HG03460 (cell line): ENCODE data around the gene PANK2.
A peak's percentile ranks its signal among the peaks of the same experiment; 100 is the strongest.
"Not testable (repeated sequence)": the region's sequence is repeated elsewhere in the genome, so short reads cannot be mapped to it uniquely, and the experiment has no call there.

ENCODE experiments used
- ATAC-seq: cut with Tn5 transposase; IDR thresholded peaks from one replicate; pipeline ENCODE4 v1.9.1; 2021; ENCODE audit not compliant: unreplicated experiment

The PANK2 gene

DNA sequence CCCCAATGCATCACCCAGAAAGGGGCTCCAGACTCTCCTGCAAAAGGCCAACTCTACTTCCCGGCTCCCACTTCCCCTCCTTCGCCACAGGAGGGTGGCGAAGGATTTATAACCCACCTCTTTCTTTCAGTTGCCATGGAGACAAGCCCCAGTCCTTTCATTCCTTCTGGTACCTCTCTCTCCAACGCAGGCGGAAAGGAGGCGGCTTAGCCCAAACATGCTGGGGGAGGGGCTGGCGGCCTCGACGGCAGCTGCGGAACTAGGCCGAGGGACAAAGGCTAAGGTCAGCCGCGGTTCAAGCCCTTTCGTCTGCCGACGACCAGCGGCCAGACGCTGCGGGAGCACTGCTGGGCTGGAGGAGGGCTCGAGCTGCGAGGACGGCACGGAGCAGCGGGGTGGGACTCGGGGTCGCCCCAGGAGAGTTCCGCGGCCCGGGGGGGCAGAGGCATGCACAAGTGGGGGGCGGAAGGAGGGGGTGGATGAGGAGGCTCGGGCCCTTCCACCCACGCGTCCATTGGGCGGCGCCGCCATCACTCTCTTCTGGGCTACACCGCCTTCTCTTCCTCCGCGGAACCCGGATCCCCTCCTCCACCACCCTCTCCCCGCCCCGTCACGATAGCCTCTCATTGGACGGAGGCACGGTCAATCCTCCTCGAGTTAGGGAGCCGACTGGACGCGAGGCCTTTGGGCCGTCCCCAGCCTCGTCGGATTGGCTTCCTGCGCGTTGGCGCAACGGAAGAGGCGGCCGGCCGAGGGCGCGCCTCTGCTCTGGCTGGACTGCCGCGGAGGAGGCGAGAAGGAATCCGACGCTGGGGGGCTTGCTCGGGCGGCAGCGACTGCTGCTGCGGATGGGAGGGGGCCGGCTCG lies at the start of gene PANK2:
Gene PANK2 (plus strand): TSS at position 766 of the 867 bp plus-strand sequence.
- peak; percentile 95 for ATAC-seq

DNA sequence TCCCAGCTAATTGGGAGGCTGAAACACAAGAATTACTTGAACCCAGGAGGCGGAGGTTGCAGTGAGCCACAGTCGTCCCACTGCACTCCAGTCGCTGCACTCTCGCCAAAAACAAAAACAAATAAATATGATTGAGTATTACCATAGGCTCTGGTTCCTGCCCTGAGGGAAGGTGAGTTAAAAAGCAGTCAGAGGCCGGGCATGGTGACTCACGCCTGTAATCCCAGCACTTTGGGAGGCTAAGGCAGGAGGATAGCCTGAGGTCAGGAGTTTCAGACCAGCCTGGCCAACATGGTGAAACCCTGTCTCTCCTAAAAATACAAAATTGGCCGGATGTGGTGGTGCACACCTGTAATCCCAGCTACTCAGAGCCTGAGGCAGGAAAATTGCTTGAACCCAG lies 49.0 kb upstream of the PANK2 start:
- ATAC-seq: not testable (repeated sequence)

DNA sequence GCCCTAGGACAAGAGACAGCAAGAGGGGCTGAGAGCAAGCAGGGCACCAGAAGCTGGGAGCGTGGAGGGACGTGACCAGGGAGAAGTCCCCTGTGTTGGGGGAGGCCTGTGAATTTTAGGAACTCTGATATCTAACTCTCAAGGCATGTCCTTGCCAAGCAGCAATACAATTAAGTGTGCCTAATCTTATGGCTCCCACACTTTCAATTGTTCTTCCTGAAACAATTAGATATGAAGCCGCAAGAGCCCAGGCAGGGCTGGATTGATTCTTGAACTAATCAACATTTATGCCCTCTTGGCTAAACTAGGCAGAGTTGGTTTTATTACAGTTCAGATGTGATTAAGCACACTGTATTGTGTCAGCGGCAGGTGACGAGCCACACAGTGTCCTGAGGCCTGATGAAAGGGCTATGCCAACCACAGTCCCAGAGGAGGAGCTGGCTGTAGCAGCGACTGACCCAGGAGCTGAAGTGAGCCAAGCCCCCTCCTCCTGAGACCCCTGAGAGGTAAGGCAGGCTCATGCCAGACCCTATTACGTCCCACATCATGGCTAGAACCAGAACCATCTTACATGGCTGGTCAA lies 46.7 kb upstream of the PANK2 start:
- no peak for ATAC-seq

DNA sequence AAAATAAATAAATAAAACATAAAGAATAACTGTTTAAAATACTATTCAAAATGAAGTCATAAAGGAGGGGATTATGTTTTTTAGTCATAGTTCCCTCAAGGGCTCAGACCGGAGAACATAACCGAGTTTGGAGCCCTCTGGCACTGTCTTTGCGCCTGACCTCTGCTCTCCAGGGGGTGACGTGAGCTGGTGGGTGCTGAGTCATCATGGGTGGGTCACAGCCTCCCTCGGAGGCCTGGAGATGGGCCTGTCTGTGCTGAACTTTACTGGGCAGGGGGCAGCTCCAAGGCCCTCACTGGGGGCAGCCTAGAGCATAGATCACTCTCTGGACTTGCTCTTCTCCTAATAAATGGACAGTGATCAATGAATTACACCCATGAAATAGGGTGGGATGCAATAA lies 45.7 kb upstream of the PANK2 start:
- no peak for ATAC-seq

DNA sequence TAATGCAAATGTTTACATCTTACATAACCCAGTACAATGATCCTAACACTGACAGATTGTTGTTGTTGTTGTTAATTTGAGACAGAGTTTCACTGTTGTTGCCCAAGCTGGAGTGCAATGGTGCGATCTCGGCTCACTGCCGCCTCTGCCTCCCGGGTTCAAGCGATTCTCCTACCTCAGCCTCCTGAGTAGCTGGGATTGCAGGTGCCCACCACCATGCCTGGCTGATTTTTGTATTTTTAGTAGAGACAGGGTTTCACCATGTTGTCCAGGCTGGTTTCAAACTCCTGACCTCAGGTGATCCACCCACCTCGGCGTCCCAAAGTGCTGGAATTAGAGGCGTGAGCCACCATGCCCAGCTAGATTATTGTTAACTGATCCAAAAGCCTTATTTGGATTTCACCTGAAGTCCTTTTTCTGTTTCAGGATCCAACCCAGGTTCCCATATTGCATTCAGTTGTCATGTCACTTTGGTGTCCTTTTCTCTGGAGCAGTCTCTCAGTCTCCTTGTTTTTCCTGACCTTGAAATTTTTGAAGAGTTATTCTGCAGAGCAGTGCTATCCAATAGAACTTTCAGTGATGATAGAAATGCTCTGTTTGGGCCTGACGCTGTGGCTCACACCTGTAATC lies 45.1 kb upstream of the PANK2 start:
- not testable (repeated sequence) for ATAC-seq

DNA sequence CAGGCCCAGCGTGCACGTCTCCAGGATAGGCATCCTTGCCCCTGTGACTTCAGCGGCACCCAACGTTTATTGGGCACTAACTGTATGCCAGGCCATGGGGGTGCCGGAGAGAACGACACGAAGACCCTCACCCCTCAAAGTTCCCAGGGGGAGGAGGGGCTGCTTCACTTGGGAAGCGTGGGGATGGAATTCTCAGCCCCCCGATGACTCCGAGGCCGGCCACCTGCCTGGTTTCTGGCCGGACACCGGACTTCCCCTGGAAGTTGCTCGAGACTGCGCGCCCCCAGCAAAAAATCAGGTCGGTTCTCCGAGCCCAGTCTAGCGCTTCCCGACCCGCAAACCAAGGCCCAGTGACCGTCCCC lies 42.8 kb upstream of the PANK2 start:
- ATAC-seq: no peak

DNA sequence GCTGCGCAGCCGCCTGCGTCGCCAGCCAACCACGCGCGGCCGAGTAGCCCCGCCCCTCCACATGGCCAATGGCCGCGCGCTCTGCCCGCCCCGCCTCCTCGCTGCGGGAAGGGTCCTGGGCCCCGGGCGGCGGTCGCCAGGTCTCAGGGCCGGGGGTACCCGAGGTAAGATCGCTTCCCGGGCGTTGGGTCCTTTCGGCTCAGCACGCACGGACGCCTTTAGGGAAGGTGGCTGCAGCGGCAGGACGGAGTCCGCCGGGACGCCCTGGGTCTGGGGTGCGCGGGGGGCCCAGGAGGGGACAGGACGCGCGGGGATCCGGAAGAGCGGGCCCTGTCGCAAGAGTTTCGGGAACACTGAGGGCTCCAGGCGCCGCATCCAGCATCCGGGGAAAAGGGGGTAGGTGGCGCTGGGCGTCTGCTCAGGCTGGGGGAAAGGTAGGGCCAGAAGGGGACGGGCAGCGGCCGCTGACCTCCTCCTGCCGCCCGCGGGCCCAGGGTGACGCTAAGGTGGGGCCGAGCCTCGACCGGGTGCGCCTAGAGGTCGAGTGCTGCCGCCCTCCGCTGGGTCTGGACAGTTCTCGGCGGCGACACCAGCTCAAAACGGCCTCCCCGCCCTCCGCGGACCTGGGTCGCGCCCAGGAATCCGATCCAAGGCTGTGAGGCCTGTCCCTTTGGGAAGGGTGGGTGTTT lies 42.3 kb upstream of the PANK2 start, which contains the start of gene MAVS:
Gene MAVS (plus strand): TSS at position 95 of the 689 bp plus-strand sequence. CDS start 7,791 bp downstream, outside the sequence.
- ATAC-seq: peak; percentile 94

DNA sequence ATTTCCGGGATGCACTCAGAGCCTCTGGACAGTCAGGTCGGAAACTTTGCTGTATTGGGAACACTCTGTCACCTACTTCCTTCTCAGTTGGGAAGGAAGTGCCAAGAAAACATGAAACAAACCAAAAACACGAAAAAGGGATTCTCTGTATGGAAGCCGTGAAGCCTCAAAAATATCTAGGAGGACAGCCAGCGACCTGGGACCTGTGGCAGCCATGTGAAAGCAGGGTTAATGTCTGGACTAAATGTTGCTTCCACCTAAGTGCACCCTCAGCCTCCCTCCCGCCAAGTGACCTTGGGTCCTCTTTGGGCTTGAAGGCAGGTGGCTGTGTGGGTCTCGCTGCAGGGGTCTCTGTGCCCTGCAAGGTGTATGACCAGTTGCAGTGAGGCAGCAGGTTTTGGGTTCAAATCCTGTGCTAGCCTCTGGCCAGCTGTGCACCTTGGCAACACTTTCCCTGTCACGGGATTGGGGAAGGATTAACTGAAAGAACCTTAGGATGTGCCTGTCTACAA lies 41.7 kb upstream of the PANK2 start:
- ATAC-seq: no peak

DNA sequence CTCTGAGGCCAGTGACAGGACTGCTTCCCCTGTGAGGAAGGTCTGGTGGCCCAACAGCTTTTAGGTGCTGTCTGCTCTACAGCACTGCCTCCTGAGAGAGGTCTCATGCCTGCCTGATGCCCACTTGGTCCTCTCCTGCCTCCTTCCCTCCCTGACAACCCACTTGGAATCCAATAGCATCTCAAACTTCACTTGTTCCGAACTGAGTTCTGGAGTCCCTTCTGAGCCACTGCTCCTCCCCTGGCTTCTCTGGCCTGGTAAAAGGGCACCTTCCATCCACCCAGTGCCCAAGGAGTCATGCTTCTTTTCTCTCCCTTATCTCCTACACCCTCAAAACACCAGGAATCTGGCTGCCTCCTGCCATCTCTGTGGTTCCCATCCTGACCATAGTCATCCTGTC lies 40.6 kb upstream of the PANK2 start:
- no peak for ATAC-seq

DNA sequence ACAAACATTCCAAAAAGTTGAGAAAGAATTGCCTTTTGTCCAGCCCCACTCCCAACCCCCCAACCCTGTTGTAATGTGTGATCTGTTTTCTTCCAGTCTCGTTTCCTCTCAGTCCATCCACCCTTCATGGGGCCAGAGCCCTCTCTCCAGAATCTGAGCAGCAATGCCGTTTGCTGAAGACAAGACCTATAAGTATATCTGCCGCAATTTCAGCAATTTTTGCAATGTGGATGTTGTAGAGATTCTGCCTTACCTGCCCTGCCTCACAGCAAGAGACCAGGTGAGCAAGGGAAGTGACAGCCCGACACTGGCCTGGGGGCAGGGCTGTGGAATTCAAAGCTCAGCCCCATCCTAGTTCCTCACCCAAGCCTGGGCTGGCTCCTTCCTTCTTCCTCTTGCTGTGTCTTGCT lies 34.7 kb upstream of the PANK2 start:
- ATAC-seq: no peak

DNA sequence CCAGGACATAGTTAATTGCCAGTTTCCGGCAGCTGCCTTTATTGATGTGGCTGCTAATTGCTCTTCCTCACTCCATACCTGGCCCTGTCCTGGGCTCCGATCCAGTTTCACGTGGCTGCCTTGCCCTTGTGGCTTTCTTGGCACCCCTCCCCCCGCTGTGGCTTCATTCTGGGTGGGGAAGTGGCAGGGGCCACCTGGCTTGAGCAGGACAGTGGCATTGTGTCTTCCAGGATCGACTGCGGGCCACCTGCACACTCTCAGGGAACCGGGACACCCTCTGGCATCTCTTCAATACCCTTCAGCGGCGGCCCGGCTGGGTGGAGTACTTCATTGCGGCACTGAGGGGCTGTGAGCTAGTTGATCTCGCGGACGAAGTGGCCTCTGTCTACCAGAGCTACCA lies 31.8 kb upstream of the PANK2 start:
- no peak for ATAC-seq

DNA sequence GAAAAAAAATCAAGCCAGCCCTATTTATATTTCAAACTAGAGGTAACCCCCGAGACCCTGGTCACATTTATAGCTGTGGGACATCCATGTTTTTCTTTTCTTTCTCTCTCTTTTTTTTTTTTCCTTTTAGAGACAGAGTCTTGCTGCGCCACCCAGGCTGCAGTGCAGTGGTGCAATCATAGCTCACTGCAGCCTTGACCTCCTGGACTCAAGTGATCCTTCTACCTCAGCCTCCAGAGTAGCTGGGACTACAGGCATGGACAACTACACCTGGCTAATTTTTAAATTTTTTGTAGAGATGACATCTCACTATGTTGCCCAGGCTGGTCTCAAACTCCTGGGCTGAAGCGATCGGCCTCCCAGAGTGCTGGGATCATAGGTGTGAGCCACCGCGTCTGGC lies 30.5 kb upstream of the PANK2 start:
- no peak for ATAC-seq

DNA sequence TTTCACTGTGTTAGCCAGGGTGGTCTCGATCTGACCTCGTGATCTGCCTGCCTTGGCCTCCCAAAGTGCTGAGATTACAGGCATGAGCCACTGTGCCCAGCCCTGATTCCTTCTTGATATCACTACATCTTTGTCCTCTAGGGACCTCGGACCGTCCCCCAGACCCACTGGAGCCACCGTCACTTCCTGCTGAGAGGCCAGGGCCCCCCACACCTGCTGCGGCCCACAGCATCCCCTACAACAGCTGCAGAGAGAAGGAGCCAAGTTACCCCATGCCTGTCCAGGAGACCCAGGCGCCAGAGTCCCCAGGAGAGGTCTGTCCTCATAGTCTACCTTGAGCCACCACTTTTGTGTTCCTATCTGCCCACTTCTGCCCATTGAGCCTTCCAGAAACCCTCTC lies 28.0 kb upstream of the PANK2 start:
- no peak for ATAC-seq

DNA sequence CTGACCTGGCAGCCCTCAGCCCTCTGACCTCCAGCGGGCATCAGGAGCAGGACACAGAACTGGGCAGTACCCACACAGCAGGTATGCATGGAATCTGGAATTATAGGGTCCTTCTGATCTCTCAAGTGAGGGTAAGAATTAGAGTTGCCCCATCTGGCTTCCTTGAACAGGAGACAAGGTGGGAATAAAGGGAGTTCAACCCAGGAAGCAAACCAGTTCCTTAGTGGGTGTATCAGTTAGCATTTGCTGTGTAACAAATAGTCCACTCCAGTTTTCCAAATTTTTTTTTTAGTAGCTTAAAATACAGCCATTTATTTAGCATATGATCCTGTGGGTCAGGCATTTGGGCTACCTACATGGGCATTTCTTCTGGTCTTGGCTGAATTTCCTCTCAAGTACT lies 26.9 kb upstream of the PANK2 start:
- ATAC-seq: no peak

DNA sequence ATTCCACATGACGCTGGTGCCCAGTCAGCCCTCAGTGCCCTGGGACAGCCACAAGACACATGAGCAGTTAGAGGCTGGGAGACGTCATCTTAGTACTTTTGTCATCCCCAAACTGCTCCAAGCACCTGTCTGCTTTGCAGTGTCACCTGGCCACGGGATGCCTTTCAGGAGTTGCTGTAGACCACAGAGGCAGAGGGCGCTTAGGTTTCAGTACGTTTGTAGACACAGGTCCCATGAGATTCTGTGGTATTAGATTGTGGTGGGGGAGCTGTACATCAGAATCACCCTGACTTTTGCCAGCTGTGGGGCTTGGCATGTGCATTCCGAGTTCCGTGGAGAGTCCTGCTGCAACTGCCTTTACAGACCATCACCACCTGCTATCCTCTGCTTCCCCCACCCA lies 25.9 kb upstream of the PANK2 start:
- ATAC-seq: no peak

DNA sequence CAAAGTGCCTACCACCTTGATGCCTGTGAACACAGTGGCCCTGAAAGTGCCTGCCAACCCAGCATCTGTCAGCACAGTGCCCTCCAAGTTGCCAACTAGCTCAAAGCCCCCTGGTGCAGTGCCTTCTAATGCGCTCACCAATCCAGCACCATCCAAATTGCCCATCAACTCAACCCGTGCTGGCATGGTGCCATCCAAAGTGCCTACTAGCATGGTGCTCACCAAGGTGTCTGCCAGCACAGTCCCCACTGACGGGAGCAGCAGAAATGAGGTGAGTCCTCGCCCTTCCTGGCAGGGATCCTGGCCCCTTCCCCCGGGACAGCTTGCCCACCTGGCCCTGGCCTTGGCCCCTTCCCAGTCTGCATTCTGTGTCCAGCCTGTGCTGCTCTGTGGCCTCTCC lies 24.7 kb upstream of the PANK2 start:
- no peak for ATAC-seq

DNA sequence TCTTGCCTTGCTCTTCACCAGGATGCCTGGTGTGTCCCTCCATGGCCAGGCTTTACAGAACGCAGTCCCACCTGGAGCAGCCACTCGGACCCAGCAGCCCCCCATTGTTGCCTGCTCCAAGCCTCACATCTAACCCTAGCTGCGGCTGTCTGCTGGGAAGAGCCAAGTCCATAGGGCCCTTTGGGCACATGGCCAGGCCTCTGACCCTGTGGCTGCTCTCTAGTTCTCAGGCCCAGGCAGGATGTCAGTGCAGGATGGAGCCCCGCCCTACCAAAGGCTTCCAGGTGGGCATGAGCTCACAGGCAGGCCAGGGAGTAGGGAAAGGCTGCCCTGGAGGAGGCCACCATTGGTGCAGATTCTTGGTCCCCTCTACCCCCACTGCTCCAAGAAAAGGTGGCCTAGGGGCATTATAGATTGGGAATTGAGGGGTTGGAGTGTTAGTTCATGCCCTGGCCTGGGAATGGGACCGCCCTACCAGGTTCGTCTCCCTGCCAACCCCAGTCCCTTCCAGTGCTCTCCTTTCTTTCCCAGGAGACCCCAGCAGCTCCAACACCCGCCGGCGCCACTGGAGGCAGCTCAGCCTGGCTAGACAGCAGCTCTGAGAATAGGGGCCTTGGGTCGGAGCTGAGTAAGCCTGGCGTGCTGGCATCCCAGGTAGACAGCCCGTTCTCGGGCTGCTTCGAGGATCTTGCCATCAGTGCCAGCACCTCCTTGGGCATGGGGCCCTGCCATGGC lies 23.9 kb upstream of the PANK2 start:
- ATAC-seq: no peak

DNA sequence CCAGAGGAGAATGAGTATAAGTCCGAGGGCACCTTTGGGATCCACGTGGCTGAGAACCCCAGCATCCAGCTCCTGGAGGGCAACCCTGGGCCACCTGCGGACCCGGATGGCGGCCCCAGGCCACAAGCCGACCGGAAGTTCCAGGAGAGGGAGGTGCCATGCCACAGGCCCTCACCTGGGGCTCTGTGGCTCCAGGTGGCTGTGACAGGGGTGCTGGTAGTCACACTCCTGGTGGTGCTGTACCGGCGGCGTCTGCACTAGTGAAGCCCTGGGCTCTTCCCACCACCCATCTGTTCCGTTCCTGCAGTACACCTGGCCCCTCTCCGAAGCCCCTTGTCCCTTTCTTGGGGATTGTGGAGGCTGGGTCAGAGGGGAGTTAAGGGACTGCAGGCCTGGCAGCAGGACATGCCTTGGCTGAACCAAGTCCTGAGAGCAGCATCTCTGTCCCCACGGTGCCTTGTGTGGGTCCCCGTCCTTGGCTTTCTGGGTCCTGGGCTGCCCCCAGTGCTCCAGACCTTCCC lies 23.2 kb upstream of the PANK2 start:
- ATAC-seq: no peak

DNA sequence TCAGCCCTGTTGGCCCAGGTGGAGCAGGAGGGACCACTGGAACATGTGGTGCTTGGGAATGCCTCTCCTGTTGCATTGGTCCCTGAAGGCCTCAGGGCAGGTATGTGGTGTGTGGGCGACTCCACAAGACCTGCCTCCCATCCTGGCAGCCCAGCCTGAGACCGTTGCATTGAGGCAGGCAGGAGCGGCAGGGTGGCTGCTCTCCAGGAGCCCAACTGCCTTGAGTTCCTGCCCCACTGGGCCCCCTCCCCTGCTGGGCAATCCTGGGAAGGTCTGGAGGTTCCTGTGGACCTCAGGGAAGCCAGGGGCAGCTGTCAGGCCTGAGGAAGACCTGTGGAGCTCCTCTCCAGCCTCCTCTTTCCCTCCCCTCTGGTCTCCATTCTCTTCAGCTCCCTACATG lies 22.7 kb upstream of the PANK2 start:
- no peak for ATAC-seq

DNA sequence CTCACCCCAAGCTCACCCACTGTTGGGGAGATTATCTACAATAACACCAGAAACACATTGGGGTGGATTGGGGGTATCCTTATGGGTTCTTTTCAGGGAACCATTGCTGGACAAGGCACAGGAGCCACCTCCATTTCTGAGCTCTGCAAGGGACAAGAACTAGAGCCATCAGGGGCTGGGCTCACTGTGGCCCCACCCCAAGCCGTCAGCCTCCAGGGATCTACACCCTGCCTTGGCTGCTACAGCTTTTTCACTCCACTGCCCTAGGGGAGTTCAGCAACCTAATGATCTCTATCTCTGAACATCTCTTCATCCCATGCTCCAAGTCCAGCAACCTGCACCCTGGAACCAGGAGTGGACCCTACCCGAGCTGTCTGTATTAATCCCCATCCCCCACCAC lies 21.4 kb upstream of the PANK2 start:
- no peak for ATAC-seq
